Measurements from ENCODE around the gene GALNT7. TPM values are rescaled to one million over a fixed set of nuclear protein-coding genes. Genes with fewer than 3 reads are reported as not detected.

GALNT7 gene
- total and polyA plus RNA-seq, 5 donors = 3.6 to 11.0 (median 8.2) TPM

DNA sequence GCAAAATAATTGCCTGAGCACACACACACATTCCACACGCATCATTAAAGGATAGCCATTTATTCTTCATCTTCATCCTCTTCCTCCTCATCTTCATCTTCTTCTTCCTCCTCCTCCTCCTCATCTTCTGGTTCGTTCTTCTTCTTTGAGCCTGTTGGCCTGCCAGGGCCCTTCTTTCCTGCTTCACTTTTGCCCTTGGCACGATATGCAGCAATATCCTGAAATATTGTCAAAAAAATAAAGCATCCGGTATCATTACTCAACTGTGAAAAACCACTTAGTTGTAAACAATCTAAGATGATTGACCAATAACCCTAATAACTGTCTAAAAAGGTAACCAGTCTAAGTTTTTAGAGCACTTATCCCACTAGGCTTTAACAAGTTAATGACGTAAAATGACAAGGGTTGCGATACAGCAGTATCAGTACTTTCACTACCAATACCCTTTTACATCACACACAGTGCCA lies 163.4 kb downstream of the GALNT7 start:
- no peaks in the 10 kb centered on the region for H3K9me3 ChIP-seq (ENCODE audit: control insufficient read depth, low read length)
- DNase-seq (no peak), ATAC-seq (no peak)
- H3K4me3 ChIP-seq (ENCODE audit: low read length) = peak overlapping the region; percentile 91
- H3K27ac ChIP-seq (ENCODE audit: low read length) = peak overlapping the region; percentile 65
- intact Hi-C loops (cut with DNase I) = loop anchor here in 3 of 4 donors (5.0 kb wide), 1 partner anchor 40 kb away; the partner anchor contains the start of gene SAP30 (in 3 of the 3)
- 20% methylated on average over 6 of the region's 6 CpGs for WGBS
- H3K27me3 ChIP-seq (ENCODE audit: control insufficient read depth, insufficient read depth) = no peaks in the 10 kb centered on the region
- H3K4me1 ChIP-seq (ENCODE audit: control insufficient read depth, insufficient read depth, low read length) = no peaks in the 10 kb centered on the region

DNA sequence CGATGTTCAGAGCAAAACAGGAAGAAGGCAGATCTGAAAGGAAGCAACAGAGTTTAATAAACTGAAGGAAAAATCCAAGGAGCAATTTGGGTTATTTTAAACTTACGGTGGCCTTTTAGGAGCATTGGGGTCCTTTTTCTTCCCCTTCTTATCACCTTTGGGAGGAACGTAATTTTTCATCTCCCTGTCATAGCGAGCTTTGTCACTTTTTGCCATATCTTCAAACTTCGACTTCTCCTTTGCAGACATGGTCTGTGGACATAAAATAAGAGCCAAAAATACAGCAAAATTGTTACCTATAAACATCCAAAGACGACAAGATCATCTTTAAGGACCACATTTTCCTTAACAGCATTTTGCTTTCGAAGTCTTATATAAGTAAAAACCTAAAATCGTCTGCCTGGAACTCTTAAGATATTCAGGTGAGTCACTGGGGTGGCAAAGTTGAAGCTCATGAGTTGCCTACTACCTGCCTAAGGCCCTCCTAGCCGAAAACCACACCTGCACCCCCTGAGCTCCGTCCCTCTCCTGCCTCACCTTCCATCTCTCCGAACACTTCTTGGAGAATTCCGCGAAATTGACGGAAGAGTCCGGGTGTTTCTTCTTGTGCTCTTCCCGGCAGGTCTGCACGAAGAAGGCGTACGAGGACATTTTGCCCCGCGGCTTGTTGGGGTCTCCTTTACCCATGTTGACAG lies 164.5 kb downstream of the GALNT7 start:
- Histone ChIP-seq H3K4me3 (ENCODE audit: low read length) (peak overlapping the region; percentile 91), H3K4me1 (ENCODE audit: control insufficient read depth, insufficient read depth, low read length) (no peaks in the 10 kb centered on the region), H3K27me3 (ENCODE audit: control insufficient read depth, insufficient read depth) (no peaks in the 10 kb centered on the region), H3K27ac (ENCODE audit: low read length) (peak overlapping the region; percentile 86), H3K9me3 (ENCODE audit: control insufficient read depth, low read length) (no peaks in the 10 kb centered on the region)
- WGBS = 4% methylated on average over 21 of the region's 21 CpGs
- intact Hi-C loops (cut with DNase I) = loop anchor here in 3 of 4 donors (5.0 kb wide), 1 partner anchor 39 kb away; the partner anchor contains the start of gene SAP30 (in 3 of the 3)
- ATAC-seq (no peak), DNase-seq (no peak)

DNA sequence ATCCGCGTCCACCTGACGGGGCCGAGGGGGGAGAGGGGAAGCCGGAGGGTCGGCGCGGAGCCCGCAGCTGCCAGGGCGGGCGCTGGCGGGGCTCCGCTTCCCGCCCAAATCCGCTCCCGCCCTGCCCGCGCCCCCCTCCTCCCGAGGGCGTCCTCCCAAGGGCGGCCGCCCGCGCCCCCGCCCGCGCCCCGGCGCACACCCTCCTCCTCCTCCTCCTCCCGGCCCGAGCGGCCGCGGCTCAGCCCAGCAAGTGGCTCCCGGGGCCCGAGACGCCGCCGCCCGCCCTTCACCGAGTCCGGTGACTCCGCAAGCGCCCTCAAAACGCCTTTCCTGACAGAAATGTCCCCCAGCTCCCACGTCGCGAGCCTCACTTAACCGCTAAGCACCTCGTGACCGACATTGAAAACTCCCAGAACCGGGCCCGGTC lies 165.1 kb downstream of the GALNT7 start:
- intact Hi-C loops (cut with DNase I) = loop anchor here in 3 of 4 donors (5.0 kb wide), 1 partner anchor 39 kb away; the partner anchor contains the start of gene SAP30 (in 3 of the 3)
- Histone ChIP-seq H3K4me1 (ENCODE audit: control insufficient read depth, insufficient read depth, low read length) (no peaks in the 10 kb centered on the region), H3K27ac (ENCODE audit: low read length) (peak overlapping the region; percentile 100), H3K9me3 (ENCODE audit: control insufficient read depth, low read length) (no peaks in the 10 kb centered on the region), H3K4me3 (ENCODE audit: low read length) (peak overlapping the region; percentile 91), H3K27me3 (ENCODE audit: control insufficient read depth, insufficient read depth) (no peaks in the 10 kb centered on the region)
- under 1% methylated on average over 49 of the region's 53 CpGs for WGBS
- DNase-seq = peak; percentile 70 to 90 (median 86)
- ATAC-seq = peak; percentile 72 to 79

- H3K27me3 ChIP-seq (ENCODE audit: control insufficient read depth, insufficient read depth) = no peaks in the 10 kb centered on the region
- under 1% methylated on average over 61 of the region's 61 CpGs for WGBS
These were observed 165.7 kb downstream of the GALNT7 start, which contains the start of gene HMGB2 for GRCh38 chr4:173334085-173334890. TSS of gene HMGB2 (minus strand) at chr4:173334358. CDS start at chr4:173333649, 709 bp downstream.

GRCh38 chr4:173334891-173335752 lies 166.5 kb downstream of the GALNT7 start:
- Histone ChIP-seq H3K9me3 (ENCODE audit: control insufficient read depth, low read length) (no peaks in the 10 kb centered on the region), H3K27me3 (ENCODE audit: control insufficient read depth, insufficient read depth) (no peaks in the 10 kb centered on the region), H3K4me1 (ENCODE audit: control insufficient read depth, insufficient read depth, low read length) (no peaks in the 10 kb centered on the region), H3K27ac (ENCODE audit: low read length) (peak overlapping the region; percentile 79), H3K4me3 (ENCODE audit: low read length) (peak overlapping the region; percentile 90)
- WGBS = 2% methylated on average over 52 of the region's 52 CpGs
- peak; percentile 68 to 74 for ATAC-seq
- intact Hi-C loops (cut with DNase I) = loop anchor here in 3 of 4 donors (5.0 kb wide), 1 partner anchor 37 kb away; the partner anchor contains the start of gene SAP30 (in 3 of the 3)
- peak; percentile 54 to 89 (median 88) for DNase-seq

More at GRCh38 chr4:173334085-173334890, 165.7 kb downstream of the GALNT7 start, which contains the start of gene HMGB2:
- intact Hi-C loops (cut with DNase I) = loop anchor here in 3 of 4 donors (5.0 kb wide), 1 partner anchor 38 kb away; the partner anchor contains the start of gene SAP30 (in 3 of the 3)
- ATAC-seq (peak; percentile 99), DNase-seq (peak; percentile 100)
- H3K4me1 ChIP-seq (ENCODE audit: control insufficient read depth, insufficient read depth, low read length) = no peaks in the 10 kb centered on the region
- no peaks in the 10 kb centered on the region for H3K9me3 ChIP-seq (ENCODE audit: control insufficient read depth, low read length)
- peak within 1 kb of the TSS; percentile 100 for H3K27ac ChIP-seq (ENCODE audit: low read length)
- H3K4me3 ChIP-seq (ENCODE audit: low read length) = peak within 1 kb of the TSS; percentile 91

- Histone ChIP-seq H3K4me3 (ENCODE audit: low read length) (no peak overlapping the region), H3K27me3 (ENCODE audit: control insufficient read depth, insufficient read depth) (no peaks in the 10 kb centered on the region), H3K9me3 (ENCODE audit: control insufficient read depth, low read length) (no peaks in the 10 kb centered on the region), H3K4me1 (ENCODE audit: control insufficient read depth, insufficient read depth, low read length) (no peaks in the 10 kb centered on the region), H3K27ac (ENCODE audit: low read length) (no peak overlapping the region)
- no peak for ATAC-seq
- no peak for DNase-seq
- intact Hi-C loops (cut with DNase I) = no loop called here
- 97% methylated on average over 2 of the region's 2 CpGs for WGBS
These were observed 168.9 kb downstream of the GALNT7 start for GRCh38 chr4:173337463-173337862.

DNA sequence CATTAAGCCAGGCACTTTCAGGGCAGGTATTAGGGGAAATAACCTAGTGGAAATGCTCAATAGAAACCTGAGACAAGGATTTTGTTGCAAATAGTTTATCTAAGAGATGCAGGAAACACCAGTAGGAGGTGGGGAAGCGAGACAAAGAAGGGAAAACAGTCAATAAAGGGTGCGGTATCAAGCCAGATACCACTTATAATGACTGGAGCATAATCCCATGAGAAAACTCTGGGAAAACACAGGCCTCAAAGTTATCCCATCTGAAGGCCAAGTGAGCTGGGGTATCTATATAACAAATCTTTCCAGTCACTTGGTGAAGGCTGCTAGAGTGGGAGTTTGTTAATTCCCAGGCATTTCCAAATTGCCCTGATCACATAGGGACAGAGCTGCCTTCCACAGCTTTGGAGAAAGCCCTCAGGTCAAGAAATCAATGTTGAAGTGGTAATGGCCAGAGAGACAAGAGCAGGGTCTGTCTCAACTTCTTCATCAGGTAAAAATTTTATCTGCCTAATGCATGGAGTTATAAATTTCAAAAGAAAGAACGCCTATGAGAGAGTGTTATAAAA lies 175.3 kb downstream of the GALNT7 start:
- DNase-seq (no peak), ATAC-seq (peak in 1 of 2 donors; percentile 63)
- H3K4me1 ChIP-seq (ENCODE audit: control insufficient read depth, insufficient read depth, low read length) = no peaks in the 10 kb centered on the region
- H3K27me3 ChIP-seq (ENCODE audit: control insufficient read depth, insufficient read depth) = no peaks in the 10 kb centered on the region
- intact Hi-C loops (cut with DNase I) = no loop called here
- H3K27ac ChIP-seq (ENCODE audit: low read length) = no peak overlapping the region
- H3K9me3 ChIP-seq (ENCODE audit: control insufficient read depth, low read length) = no peaks in the 10 kb centered on the region
- WGBS = 74% methylated on average over 3 of the region's 3 CpGs
- H3K4me3 ChIP-seq (ENCODE audit: low read length) = no peak overlapping the region

DNA sequence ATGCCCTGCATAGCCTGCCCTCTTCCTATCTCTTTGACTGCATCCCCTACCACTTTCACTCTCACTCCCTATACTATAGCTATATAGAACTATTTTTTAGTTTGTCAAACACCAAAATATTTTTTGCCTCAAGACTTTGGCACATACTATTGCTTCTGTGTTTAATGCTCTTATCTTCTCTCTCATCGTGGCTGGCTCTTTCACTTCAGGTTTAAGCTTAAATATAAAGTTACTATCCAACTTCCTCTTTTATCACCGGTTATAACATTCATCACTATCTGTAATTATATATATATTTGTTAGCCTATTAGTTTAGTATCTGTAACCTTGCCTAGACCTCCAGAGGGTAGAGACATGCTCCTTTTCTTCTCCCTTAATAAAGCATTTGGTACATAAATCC lies 177.0 kb downstream of the GALNT7 start:
- H3K4me1 ChIP-seq (ENCODE audit: control insufficient read depth, insufficient read depth, low read length) = no peaks in the 10 kb centered on the region
- WGBS = 57% methylated on average over 2 of the region's 2 CpGs
- no peak for ATAC-seq

GRCh38 chr4:173346074-173346473 lies 177.5 kb downstream of the GALNT7 start:
- Histone ChIP-seq H3K4me3 (ENCODE audit: low read length) (no peak overlapping the region), H3K27me3 (ENCODE audit: control insufficient read depth, insufficient read depth) (no peaks in the 10 kb centered on the region), H3K27ac (ENCODE audit: low read length) (no peak overlapping the region), H3K4me1 (ENCODE audit: control insufficient read depth, insufficient read depth, low read length) (no peaks in the 10 kb centered on the region), H3K9me3 (ENCODE audit: control insufficient read depth, low read length) (no peaks in the 10 kb centered on the region)
- ATAC-seq = no peak
- intact Hi-C loops (cut with DNase I) = no loop called here
- 49% methylated on average over 2 of the region's 2 CpGs for WGBS
- no peak for DNase-seq

More for the DNA sequence above, 177.0 kb downstream of the GALNT7 start:
- Histone ChIP-seq H3K27ac (ENCODE audit: low read length) (no peak overlapping the region), H3K9me3 (ENCODE audit: control insufficient read depth, low read length) (no peaks in the 10 kb centered on the region), H3K27me3 (ENCODE audit: control insufficient read depth, insufficient read depth) (no peaks in the 10 kb centered on the region), H3K4me3 (ENCODE audit: low read length) (no peak overlapping the region)
- DNase-seq = no peak
- intact Hi-C loops (cut with DNase I) = no loop called here

DNA sequence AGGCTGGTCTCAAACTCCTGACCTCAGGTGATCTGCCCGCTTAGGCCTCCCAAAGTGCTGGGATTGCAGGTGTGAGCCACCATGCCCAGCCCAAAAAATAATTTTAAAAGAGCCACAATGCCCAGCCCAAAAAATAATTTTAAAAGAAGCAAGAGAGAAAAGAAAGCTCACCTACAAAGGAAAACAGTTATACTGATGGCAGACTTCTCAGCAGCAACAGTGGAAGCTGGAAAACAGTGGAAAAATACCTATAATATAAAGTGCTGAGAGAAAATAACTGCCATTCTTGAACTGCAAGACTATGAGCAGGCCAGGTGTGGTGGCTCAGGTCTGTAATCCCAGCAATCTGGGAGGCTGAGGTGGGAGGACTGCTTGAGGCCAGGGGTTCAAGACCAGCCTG lies 178.9 kb downstream of the GALNT7 start:
- intact Hi-C loops (cut with DNase I) = no loop called here
- DNase-seq (no peak), ATAC-seq (no peak)
- Histone ChIP-seq H3K27ac (ENCODE audit: low read length) (no peak overlapping the region), H3K27me3 (ENCODE audit: control insufficient read depth, insufficient read depth) (no peaks in the 10 kb centered on the region), H3K9me3 (ENCODE audit: control insufficient read depth, low read length) (no peaks in the 10 kb centered on the region), H3K4me1 (ENCODE audit: control insufficient read depth, insufficient read depth, low read length) (no peaks in the 10 kb centered on the region), H3K4me3 (ENCODE audit: low read length) (no peak overlapping the region)
- WGBS = 100% methylated on average over 1 of the region's 1 CpG
